ENCODE results near the gene CAPN5. TPM values are rescaled to one million over a fixed set of nuclear protein-coding genes. Genes with fewer than 3 reads are reported as not detected.
"Not testable (repeated sequence)": the region's sequence is repeated elsewhere in the genome, so short reads cannot be mapped to it uniquely, and the experiment has no call there.

CAPN5 gene
- total RNA-seq, 1 donor from 2014 or later: 11.8 TPM

DNA sequence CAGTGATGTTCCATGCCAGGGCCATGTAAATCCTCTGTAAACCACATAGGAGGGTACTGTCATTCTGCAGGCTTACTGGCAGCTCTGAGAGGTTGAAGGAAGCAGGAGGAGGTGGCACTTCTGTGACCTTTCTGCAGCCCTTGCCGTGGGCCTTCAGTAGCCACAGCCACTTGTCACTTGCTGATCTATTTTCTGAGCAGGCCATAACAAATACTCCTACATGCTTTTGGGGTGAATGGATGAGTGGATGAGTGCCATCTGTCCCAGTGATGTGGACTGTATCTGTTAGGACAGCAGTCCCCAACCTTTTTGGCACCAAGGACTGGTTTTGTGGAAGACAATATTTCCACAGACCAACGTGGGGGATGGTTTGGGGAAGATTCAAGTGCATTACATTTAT is 22.4 kb upstream of the CAPN5 start:
- no peak for DNase-seq

DNA sequence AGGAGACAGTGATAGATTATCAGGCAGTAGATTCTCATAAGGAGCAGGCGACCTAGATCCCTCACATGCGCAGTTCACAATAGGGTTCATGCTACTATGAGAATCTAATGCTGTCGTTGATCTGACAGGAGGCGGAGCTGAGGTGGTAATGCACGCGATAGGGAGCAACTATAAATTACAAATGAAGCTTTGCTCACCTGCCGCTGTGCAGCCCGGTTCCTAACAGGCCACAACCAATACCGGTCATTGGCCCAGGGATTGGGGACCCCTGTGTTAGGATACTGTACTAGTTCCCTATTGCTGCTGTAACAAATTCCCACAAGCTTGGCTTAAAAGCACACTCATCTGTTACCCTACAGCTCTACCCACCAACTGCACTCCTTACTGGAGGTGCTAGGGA is 21.9 kb upstream of the CAPN5 start:
- no peak for DNase-seq

DNA sequence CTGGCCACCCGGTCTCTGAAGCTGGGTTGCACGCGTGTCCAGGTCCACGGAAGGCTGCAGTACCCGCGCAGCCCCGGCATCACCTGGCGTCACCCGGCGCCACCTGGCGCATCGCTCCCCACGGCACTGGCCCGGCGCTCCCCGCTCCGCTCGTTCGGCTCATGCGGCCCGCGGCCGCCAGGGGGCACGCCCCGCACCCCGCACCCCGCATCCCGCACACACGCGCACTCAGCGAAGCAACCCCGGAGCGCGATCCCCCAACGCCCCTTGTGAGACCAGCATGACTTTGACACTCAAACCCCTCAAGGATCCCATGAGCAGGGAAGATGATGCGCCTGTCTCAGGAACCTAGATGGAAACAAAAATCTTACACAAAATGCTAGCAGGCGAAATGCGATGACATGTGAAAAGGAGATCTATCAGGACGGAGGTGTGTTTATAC is 20.7 kb upstream of the CAPN5 start:
- peak; percentile 26 for DNase-seq

DNA sequence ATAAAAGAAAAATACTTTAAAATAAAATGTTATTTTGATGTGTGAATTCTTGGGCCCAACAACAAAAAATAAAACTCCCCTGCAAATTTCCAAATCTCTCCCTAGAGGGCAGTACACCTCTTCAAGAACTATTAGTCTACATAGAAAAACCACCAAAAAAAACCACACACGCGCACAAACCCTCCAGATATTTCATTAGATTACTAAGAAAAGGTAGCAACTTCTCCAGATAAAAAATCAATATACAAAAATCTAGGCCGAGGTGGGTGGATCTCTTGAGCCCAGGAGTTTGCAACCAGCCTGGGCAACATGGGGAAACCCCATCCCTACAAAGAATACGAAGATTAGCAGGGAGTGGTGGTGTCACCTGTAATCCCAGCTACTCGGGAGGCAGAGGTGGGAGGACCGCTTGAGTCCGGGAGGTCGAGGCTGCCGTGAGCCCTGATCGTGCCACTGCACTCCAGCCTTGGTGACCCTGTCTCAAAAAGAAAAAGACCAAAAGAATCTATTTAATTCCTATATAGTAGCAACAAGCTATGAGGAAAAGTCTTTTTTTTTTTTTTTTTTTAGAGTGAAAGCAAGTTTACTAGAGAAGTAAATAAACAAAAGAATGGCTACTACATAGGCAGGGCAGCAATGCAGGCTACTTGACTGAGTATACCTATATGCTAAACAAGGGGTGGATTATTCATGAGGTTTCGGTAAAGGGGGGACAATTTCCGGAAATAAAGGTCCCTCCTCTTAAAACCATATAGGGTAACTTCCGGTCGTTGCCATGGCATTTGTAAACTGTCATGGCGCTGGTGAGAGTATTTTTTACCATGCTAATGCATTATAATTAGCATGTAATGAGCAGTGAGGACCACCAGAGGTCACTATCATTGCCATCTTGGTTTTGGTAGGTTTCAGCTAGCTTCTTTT is 19.5 kb upstream of the CAPN5 start:
- peak; percentile 98 for DNase-seq

DNA sequence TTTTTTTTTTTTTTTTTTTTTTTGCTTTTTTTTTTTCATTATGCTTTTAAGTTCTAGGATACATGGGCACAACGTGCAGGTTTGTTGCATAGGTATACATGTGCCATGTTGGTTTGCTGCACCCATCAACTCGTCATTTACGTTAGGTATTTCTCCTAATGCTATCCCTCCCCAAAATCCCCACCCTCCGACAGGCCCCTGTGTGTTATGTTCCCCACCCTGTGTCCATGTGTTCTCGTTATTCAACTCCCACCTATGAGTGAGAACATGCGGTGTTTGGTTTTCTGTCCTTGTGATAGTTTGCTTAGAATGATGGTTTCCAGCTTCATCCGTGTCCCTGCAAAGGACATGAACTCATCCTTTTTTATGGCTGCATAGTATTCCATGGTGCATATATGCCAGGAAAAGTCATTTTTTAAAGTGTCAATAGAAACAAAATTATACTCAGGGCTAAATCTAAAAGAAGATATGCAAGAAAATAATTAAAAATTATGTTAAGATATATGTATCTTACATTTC is 18.8 kb upstream of the CAPN5 start:
- not testable (repeated sequence) for DNase-seq

DNA sequence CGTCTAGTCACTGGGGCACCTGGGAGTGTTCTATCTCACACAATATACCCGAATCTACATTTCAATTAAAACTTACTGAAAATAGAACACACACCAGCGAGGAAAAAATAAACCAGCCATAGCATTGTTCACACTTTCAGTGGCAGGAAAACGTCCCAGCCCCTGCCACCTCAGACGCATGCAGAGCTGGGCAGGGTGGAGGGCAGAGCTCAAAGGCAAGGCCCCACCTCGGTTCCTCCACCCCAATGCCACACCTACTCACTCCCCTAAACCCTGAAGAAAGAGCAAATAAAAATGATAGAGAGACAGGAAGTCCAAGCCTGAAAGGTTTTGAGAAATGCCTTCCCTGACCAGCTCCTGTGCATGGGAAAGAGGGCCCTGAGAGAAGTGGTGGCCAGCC is 17.7 kb upstream of the CAPN5 start:
- DNase-seq: no peak

DNA sequence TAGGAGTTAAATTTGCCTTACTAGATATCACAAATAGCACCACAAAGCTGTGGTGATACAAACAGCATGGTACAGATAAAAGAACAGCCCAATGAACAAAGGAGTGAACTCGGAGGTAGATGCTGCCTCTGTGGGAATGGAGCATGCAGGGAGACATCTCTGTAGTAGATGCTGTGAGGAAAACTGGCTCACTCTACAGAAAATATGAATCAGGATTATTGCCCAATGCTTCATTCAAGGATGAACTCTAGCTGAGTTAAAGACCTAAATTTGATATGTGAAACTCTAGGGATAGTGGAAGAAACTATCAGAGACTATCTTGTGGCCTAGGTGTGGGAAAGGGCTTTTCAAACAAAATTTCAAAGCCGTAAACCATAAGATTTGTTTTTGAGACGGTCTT is 15.3 kb upstream of the CAPN5 start:
- no peak for DNase-seq

DNA sequence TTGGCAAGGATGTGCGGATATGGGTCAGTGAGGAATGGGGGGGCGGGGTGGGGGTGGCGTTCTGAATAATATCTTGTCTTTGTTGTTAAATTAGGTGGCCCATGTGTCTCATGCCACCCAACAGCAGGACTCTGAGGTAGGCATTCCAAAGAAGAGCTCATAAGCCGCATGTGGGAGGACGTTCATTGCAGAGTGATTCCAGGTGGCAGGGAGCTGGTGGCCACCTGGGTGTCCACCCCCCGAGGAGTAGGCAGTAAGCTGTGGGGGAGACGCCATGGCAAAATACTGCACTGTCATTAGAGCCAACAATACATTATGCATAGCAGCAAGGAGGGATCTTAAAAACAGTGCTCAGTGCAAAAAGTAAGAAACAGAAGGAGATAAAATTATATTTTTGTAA is 14.3 kb upstream of the CAPN5 start:
- no peak for DNase-seq

DNA sequence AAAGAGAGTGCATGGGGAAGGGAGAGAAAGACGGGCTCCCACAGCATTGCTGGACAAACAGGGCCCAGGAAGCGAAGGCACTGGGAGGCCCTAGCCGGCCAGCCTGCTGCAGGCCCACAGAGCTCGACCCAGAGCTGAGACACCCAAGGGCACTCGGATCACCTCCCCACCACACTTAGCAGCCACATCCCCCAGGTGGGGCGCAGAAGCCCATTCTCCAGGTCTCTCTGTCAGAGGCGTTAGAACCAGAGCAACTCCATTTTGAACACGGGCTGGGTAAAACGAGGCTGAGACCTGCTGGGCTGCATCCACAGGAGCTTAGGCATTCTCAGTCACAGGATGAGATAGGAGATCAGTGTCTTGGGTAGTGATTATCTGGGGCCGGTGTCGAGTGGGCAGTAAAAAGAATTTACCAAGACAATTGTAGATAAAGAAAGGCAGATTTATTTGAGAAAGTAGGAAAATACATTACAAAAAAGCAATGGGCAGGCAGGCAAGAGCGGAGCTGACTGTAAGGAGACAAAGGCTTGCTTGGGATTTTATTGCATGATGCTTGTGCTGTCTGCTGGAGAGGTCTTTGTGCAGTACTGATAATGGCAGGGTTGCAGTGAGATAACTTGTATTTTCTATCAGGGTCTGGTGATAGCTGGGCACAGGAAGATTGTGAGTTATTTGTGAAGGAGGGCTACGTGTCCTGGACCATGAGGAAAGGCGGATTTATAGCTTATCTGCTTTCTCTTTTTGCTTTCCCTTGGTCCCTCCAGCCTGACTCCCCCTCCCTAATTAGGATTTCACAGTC is 13.4 kb upstream of the CAPN5 start:
- no peak for DNase-seq

DNA sequence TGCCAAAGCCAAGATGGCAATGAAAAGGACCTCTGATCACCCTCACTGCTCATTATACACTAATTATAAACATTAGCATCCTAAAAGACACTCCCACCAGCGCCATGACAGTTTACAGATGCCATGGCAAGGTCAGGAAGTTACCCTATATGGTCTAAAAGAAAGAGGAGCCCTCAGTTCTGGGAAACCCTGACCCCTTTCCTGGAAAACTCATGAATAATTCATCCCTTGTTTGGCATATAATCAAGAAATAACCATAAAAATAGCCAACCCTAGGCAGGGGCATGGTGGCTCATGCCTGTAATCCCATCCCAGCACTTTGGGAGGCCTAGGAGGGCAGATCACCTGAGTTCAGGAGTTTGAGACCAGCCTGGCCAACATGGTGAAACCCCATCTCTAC is 12.7 kb upstream of the CAPN5 start:
- no peak for DNase-seq

DNA sequence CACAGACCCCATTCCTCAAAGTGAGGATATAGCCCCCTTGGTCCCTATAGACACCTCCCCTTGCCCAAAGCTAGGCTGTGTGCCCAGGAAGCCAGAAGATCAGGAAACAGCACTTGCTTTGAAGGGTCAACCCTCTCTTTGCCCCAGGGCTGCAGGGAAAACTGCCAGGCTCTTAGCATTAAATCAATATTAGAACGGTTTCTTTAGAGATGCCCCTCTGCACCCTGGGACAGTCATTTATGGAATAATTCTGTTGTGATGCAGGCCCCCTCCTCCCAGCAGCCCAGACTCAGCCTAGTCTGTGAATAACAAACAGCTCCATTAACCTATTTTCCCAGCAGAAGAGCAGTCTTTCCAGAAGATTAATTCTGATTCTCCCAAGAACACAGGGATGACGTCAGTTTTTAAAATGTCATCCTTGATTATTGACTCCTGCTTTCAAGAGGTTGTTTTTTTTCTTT is 11.6 kb upstream of the CAPN5 start:
- DNase-seq: no peak

DNA sequence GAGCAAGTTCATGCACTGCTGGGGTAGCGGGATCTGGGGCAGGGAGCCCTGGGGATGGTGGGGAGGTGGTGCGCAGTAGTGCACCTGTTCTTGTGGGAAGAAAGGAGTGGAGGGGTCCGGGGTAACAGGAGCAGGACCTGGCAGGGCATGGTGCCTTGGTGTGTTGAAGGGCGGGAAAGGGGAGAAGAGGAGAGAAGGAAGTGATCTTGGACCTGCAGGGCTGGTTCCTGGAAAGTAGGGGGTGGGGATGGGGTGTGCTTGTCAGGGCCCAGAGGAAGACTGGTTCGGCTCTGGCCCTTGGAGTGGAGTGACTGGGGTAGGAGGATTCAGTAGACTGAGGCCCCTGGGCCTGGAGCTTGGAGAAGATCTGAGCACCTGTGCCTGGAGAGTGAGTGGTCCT is 10.9 kb upstream of the CAPN5 start:
- DNase-seq: no peak

DNA sequence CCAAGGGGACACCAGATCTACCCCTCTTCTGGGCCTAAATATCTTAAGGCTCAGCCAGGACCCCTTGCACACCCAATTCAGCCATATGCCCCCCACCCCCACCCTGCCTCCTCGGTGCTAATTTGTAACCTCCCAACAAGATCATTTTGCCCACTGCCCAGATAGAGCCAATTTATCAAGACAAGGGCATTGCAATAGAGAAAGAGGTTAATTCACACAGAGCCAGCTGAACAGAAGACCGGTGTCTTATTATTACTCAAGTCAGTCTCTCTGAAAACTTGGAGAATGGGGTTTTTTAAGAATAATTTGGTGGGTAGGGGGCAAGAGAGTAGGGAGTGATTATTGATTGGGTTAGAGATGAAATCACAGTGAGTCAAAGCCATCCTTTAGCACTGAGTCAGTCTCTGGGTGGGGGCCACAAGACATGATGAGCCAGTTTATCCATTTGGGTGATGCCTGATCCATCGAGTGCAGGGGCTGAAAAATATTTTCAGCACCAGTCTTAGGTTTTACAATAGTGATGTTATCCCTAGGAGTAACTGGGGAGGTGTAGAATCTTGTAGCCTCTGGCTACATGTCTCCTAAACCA is 9.9 kb upstream of the CAPN5 start:
- no peak for DNase-seq

DNA sequence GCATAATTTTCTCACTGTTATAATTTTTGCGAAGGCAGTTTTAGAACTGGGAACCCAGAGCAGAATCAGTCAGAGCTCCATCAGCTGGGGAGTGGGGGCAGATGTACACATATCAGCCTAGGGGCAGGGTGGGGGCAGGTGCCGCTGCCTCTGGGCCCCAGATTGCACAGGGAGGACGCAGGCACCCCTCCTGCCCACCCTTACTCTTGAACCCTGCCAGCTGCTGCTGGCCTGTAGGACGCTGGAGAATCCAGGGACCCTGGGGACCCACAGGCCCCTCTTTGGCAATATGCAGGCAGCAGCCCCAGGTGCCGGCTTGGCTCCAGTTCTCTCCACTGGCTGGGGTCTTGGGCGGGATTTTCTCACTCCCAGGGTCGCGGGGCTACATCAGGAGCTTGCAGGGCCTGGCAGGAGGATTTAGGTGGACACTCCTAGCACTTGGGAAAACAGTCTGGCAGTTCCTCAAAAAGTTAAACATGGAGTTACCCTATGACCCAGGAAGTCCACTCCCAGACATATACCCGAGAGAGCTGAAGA is 8.8 kb upstream of the CAPN5 start:
- DNase-seq: no peak

DNA sequence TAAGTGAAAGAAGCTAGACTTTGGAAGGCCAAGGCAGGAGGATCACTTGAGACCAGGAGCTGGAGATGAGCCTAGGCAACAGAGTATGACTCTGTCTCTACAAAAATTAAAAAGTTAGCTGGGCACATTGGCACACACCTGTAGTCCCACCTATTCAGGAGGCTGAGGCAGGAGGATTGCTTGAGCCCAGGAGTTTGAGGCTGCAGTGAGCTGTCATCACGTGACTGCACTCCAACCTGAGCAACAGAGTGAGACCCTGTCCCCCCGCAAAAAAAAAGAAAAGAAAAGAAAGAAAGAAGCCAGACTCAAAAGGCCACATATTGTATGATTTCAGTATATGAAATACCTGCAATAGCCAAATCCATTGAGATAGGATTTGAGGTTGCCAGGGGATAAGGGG is 7.9 kb upstream of the CAPN5 start:
- no peak for DNase-seq

DNA sequence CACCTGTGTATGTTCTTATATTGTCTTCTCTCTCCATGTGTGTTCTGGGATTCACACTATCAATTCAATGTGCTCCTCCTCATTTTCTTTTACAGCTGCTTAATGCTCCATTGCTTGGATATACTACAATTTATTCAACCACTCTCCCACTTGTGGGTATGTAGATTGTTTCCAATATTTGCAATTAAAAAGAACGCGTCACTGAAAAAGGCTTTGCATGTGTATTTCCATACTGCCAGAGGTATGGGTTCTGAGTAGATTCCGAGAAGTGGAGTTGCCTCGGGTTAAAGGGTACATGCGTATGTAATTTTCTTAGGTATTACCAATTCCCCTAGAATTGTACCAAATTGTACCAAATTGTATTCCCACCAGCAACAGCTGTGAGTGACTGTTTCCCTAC is 7.0 kb upstream of the CAPN5 start:
- DNase-seq: no peak

DNA sequence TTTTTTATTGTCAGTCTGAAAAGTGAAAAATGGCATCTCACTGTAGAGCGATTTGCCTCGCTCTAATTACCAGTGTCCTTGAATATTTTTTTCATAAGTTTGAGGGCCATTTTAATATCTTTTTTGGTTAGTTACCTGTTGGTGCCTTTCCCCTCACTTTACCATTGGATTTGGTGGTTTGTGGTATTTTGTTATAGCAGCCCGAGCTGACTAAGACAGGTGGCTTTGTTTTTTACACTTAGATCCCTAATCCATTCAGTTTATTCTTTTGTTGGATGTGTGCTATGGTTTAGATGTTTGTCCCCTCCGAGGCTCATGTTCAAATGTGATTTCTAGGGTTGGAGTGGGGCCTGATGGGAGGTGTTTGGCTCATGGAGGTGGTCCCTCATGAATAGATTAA is 6.5 kb upstream of the CAPN5 start:
- DNase-seq: no peak

DNA sequence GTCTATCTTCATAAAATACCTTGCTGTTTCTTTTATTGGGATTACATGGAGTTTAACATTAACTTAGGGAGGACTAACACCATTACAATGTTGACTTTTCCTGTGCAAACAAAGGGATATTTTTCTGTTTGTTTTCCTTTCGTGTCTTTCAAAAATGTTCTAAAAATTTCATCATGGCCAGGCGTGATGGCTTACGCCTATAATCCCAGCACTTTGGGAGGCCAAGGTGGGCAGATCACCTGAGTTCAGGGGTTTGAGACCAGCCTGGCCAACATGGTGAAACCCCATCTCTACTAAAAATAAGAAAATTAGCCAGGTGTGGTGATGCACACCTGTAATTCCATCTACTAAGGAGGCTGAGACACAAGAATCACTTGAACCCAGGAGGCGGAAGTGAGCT is 5.5 kb upstream of the CAPN5 start:
- DNase-seq: not testable (repeated sequence)

DNA sequence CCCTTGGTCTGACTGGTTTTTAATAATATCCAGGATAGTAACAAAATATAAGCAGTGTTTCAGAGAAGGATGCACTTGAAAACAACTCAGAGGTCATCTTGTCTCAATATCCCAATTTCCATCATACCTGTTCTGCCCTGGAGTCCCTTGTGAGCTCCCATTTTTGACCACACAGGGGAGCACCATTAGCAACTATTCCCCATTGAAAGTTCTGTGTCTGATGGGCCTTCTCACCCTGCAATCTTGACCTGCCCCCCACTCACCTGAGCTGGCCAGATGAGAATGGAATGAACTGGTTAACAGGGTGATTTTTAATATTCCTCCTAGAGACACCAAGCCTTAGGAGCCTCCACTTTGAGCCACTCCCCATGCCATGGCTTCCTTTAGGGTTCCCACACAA is 3.8 kb upstream of the CAPN5 start:
- DNase-seq: no peak

DNA sequence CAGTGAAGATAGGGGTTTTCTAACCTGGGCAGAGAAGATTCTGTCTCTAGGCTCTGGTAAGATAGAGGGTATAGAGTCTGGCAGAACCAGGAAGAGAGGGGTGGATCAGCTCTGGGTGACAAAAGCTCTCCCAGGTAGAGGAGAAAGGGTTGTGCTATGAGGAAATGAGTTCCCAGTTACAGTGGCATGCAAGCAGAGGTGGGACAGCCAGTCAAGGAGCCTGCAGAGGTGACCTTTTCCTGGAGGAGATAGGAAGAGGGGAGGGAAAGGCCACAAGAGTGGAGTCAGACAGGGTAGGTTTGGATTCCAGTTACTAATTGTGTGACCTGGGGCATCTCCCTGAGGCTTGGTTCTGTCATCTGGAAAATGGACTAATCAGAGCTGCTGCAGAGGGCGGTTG is 3.4 kb upstream of the CAPN5 start:
- no peak for DNase-seq

DNA sequence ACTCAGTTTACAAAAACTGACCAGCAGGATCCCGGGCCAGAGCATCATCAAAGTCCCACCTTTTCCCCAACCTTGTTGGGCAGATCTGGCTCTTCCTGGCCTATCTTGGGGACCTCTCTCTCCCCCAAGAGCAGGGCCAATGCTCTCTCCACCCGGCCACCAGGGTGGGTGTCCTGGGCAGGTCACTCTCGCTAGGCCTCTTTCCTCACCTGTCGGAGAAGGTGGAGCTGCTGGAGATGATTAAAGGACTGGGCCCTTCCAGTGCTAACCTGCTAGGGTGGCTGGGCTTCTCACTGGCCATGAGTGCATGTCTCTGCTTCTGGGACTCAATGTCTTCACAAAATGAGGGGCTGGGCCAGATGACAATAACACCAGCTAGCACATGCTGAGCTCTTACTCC is 2.9 kb upstream of the CAPN5 start:
- DNase-seq: no peak

DNA sequence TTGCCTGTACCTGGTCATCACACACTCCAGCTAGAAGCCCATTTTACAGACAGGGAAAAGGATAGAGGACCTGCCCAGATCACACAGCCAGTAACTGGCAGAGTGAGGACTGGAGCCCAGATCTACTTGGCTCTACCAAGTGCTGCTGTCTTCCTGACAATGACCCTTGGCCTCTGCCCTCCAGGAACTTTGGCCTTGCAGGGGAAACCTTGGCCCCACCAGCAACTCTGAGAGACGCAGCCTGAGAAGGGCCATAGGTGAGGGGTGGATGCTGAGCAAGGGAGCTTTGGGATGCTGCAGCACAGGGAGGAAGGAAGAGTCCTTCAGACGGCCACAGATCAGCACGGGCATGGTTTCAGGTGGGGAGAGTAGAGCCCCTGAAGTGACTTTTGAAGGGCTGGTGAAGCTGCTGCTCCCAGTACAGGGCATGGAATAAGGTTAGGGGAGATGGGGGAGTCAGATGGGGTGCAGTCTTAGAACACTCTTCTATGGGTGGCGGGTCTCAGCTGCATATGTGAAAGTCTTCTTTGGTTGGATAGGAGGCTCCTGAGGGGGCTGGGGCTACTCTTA is 2.0 kb upstream of the CAPN5 start:
- no peak for DNase-seq

All from tongue (tissue), 2 donors.